ENCODE results near the gene OLFM1. TPM values are rescaled to one million over a fixed set of nuclear protein-coding genes. Genes with fewer than 3 reads are reported as not detected.

The OLFM1 gene
- total RNA-seq, 4 donors from 2014 or later = 8.5 to 73.9 (median 19.1) TPM

- Histone ChIP-seq H3K4me1 (peaks cover 0 to 5% of the 10 kb centered on the region in 2 donors), H3K9me3 (no peaks in the 10 kb centered on the region), H3K36me3 (no peaks in the 10 kb centered on the region), H3K27me3 (peaks cover 0 to 2% of the 10 kb centered on the region in 2 donors), H3K4me3 (no peak overlapping the region), H3K27ac (no peak overlapping the region)
- intact Hi-C loops (cut with DNase I; ENCODE audit: low total_unique reads) = loop anchor here (10.0 kb wide), 1 partner anchor 264 kb away; no protein-coding TSS in a partner anchor
- DNase-seq = peak in 1 of 2 donors; percentile 7
- TF ChIP-seq CTCF (IDR thresholded peaks at IDR 0.05) (no peak), POLR2A (IDR thresholded peaks at IDR 0.05) (no peak)
These were observed 6.9 kb upstream of the OLFM1 start for GRCh38 chr9:135080286-135081263.

GRCh38 chr9:135081264-135081660 is 6.2 kb upstream of the OLFM1 start:
- intact Hi-C loops (cut with DNase I; ENCODE audit: low total_unique reads) = loop anchor here (10.0 kb wide), 1 partner anchor 264 kb away; no protein-coding TSS in a partner anchor
- Histone ChIP-seq H3K9me3 (no peaks in the 10 kb centered on the region), H3K36me3 (no peaks in the 10 kb centered on the region), H3K4me3 (no peak overlapping the region), H3K27me3 (no peaks in the 10 kb centered on the region), H3K27ac (no peak overlapping the region), H3K4me1 (no peaks in the 10 kb centered on the region)
- TF ChIP-seq POLR2A (IDR thresholded peaks at IDR 0.05) (no peak), CTCF (IDR thresholded peaks at IDR 0.05) (no peak)
- peak in 1 of 2 donors; percentile 5 for DNase-seq

GRCh38 chr9:135081731-135082130 is 5.7 kb upstream of the OLFM1 start:
- no peaks in the 10 kb centered on the region for H3K36me3 ChIP-seq
- intact Hi-C loops (cut with DNase I; ENCODE audit: low total_unique reads) = loop anchor here (10.0 kb wide), 1 partner anchor 263 kb away; no protein-coding TSS in a partner anchor
- H3K4me3 ChIP-seq = no peak overlapping the region
- TF ChIP-seq POLR2A (IDR thresholded peaks at IDR 0.05) (no peak), CTCF (IDR thresholded peaks at IDR 0.05) (no peak)
- no peak for DNase-seq
- H3K27ac ChIP-seq = no peak overlapping the region
- H3K9me3 ChIP-seq = no peaks in the 10 kb centered on the region
- H3K27me3 ChIP-seq = no peaks in the 10 kb centered on the region
- H3K4me1 ChIP-seq = no peaks in the 10 kb centered on the region

GRCh38 chr9:135082536-135082935 is 4.9 kb upstream of the OLFM1 start:
- Histone ChIP-seq H3K36me3 (no peaks in the 10 kb centered on the region), H3K9me3 (no peaks in the 10 kb centered on the region), H3K27ac (no peak overlapping the region), H3K27me3 (no peaks in the 10 kb centered on the region), H3K4me3 (no peak overlapping the region), H3K4me1 (no peaks in the 10 kb centered on the region)
- DNase-seq = no peak
- intact Hi-C loops (cut with DNase I; ENCODE audit: low total_unique reads) = loop anchor here (10.0 kb wide), 1 partner anchor 262 kb away; no protein-coding TSS in a partner anchor
- TF ChIP-seq POLR2A (IDR thresholded peaks at IDR 0.05) (no peak), CTCF (IDR thresholded peaks at IDR 0.05) (no peak)

Measured in uterus (tissue), 4 donors.